Fibroblast of lung (primary cell): ENCODE measurements around the gene KIAA0586.

Experiments
- EZH2 ChIP-seq: IDR thresholded peaks from 2 replicates; pipeline ENCODE4 v1.5.1; 2012; ENCODE audit warnings: low read length, control low read depth, mild to moderate bottlenecking; ENCODE audit errors: missing control alignments
- TF ChIP-seq, protein P1 (sequence below), 2 donors: IDR thresholded peaks in 1 of 2; conservative IDR thresholded peaks in 1 of 2; 1 replicate in 1 of 2; 2 replicates in 1 of 2; pipeline ENCODE4 v1.5.1; 2011 to 2012; ENCODE audit warnings: low read length in 2 of 2, control low read depth in 1 of 2, inconsistent platforms in 1 of 2, low read depth in 1 of 2, mild to moderate bottlenecking in 1 of 2

DNA sequence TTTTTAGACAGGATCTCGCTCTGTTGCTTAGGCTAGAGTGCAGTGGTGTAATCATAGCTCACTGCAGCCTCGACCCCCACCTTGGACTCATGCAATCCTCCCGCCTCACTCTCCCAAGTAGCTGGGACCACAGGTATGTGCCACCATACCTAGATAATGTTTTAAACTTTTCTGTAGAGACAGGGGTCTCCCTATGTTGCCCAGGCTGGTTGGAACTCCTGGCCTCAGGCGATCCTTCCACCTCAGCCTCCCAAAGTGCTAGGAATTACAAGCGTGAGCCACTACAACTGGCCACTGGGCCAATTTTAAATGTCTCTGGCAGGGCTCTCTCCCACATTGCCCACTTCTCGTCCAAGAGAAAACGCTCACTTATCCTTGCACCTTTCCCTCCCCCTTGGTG is 143.7 kb downstream of the KIAA0586 start:
- TF ChIP-seq, protein P1, sequence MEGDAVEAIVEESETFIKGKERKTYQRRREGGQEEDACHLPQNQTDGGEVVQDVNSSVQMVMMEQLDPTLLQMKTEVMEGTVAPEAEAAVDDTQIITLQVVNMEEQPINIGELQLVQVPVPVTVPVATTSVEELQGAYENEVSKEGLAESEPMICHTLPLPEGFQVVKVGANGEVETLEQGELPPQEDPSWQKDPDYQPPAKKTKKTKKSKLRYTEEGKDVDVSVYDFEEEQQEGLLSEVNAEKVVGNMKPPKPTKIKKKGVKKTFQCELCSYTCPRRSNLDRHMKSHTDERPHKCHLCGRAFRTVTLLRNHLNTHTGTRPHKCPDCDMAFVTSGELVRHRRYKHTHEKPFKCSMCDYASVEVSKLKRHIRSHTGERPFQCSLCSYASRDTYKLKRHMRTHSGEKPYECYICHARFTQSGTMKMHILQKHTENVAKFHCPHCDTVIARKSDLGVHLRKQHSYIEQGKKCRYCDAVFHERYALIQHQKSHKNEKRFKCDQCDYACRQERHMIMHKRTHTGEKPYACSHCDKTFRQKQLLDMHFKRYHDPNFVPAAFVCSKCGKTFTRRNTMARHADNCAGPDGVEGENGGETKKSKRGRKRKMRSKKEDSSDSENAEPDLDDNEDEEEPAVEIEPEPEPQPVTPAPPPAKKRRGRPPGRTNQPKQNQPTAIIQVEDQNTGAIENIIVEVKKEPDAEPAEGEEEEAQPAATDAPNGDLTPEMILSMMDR (conservative IDR thresholded peaks at IDR 0.05 in 1 of 2, IDR thresholded peaks at IDR 0.05 in 1 of 2; ENCODE audit: low read depth in 1 of 2, low read length in 2 of 2): no peak
- TF ChIP-seq EZH2: no peak
